Activated CD8-positive, alpha-beta T cell treated with anti-CD3 and anti-CD28 coated beads, Interleukin-2, amount 10 ng/mL, durations not matched to agents 7 days and 5 days (primary cell): ENCODE results near the gene CDH4. TPM values are rescaled to one million over a fixed set of nuclear protein-coding genes. Genes with fewer than 3 reads are reported as not detected.
"Not testable (repeated sequence)": the region's sequence is repeated elsewhere in the genome, so short reads cannot be mapped to it uniquely, and the experiment has no call there.

ENCODE experiments used
- ATAC-seq: fragments of 150-1000 bp; cut with Tn5 transposase; one replicate; pipeline ENCODE4 v1.10.0; 2021; ENCODE audit warnings: moderate library complexity
- CTCF ChIA-PET: fragments of 350-600 bp; sonication (Branson Sonifier 250); formaldehyde crosslinking; loops from one replicate; lab custom pipeline; 2021; ENCODE audit warnings: antibody characterized with exemption; lab: Charles Lee
- POLR2A ChIA-PET: fragments of 350-600 bp; sonication (Branson Sonifier 250); formaldehyde crosslinking; loops from one replicate; lab custom pipeline; 2021; ENCODE audit warnings: antibody characterized with exemption; lab: Charles Lee
- DNase-seq: peaks from one replicate; pipeline ENCODE4 v3.0.0-alpha.2; 2020
- H3K27ac Mint-ChIP-seq: one replicate; pipeline ENCODE4 v1.8.0; 2021; ENCODE audit warnings: mild to moderate bottlenecking, mixed read lengths
- H3K27me3 Mint-ChIP-seq: one replicate; pipeline ENCODE4 v1.8.0; 2021; ENCODE audit warnings: low read depth, mixed read lengths
- H3K36me3 Mint-ChIP-seq: one replicate; pipeline ENCODE4 v1.8.0; 2021; ENCODE audit warnings: low read depth, mixed read lengths
- H3K4me1 Mint-ChIP-seq: one replicate; pipeline ENCODE4 v1.8.0; 2021; ENCODE audit warnings: low read depth, mixed read lengths
- H3K4me3 Mint-ChIP-seq: one replicate; pipeline ENCODE4 v1.8.0; 2021; ENCODE audit warnings: mild to moderate bottlenecking, mixed read lengths
- H3K9me3 Mint-ChIP-seq: one replicate; pipeline ENCODE4 v1.8.0; 2022; ENCODE audit warnings: mixed read lengths; ENCODE audit not compliant: insufficient read depth
- total RNA-seq, 2 experiments: library from RNA; stranded (reverse); gene quantifications; one replicate each; pipeline ENCODE4 v1.2.3, GENCODE V29; 2021

The CDH4 gene
- total RNA-seq, 2 experiments from 2014 or later = 0.05 to 0.13 TPM

DNA sequence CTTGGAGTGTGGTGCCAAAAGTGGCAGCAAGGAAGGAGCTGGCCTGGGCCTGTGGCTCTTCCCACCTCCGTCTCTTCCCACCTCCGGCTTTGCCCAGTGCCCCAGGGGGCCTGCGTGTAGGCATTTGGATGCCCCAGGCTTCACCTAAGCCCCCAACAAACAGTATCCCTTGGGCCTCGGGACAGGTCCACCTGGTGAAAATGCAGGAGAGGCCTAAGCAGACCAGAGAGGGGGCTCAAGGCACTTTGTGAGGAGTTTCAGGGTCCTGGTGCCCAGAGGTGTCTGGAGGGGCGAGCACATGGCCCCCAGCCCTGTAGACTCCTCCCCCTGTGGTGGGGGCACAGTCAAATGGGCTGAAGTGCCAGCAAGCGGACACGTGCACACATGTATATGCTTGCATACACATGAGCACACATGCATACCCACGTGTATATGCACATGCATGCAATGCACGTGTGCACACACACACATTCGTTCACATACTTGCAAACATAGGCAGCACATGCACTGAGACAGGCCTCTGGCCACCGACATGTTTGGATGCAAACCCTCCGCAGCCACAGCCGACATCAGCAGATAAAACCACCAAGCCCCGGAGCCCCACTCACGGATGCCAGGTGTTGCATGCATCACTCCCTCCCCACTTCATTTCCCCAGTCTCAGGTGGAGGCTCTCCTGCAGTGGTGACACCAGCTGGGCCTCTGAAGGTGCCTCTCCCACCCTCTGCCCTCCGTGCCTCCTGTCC lies 689.1 kb downstream of the CDH4 start:
- CTCF ChIA-PET = no interaction called here
- Mint-ChIP-seq H3K27ac (no peak overlapping the region), H3K4me3 (no peak overlapping the region), H3K27me3 (no peaks in the 10 kb centered on the region), H3K9me3 (peaks cover 4% of the 10 kb centered on the region), H3K36me3 (peaks cover 4% of the 10 kb centered on the region), H3K4me1 (no peaks in the 10 kb centered on the region)
- DNase-seq = no peak
- POLR2A ChIA-PET = no interaction called here
- no peak for ATAC-seq

DNA sequence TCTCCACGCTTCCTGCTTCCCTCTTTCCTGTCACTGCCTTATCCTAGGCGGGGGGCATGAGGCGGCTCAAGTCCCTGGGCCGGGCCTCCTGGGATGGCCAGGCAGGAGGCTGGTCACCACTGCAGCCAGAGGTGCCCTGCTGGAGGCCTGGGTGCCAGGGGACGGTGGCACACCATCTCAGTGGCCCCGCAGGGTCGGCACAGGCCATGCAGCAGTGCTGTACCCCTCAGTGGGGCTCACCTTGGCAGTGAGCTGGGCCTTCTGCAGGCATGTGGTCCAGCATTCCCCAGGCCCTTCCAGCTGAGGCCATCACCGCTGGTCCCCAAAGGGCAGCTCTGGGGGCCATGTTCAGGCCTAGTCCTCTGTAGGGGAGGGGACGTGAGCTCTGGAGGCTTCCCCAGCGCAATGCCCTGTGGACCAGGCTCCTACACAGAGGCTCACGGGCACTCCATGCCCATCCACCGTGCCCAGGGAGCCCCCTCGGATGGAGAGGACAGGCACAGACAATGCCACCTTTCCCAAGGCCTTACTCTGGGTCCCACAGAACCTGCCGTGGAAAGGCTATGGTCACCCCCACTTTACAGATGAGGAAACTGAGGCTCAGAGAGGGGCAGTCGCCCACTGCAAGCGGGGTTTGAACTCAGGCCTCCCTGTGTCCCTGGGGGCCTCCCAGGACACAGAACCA lies 689.8 kb downstream of the CDH4 start:
- H3K9me3 Mint-ChIP-seq = peaks cover 4% of the 10 kb centered on the region
- CTCF ChIA-PET = no interaction called here
- POLR2A ChIA-PET = no interaction called here
- ATAC-seq = no peak
- H3K4me1 Mint-ChIP-seq = no peaks in the 10 kb centered on the region
- no peak overlapping the region for H3K27ac Mint-ChIP-seq
- H3K4me3 Mint-ChIP-seq = no peak overlapping the region
- H3K27me3 Mint-ChIP-seq = no peaks in the 10 kb centered on the region
- peaks cover 4% of the 10 kb centered on the region for H3K36me3 Mint-ChIP-seq
- DNase-seq = no peak

DNA sequence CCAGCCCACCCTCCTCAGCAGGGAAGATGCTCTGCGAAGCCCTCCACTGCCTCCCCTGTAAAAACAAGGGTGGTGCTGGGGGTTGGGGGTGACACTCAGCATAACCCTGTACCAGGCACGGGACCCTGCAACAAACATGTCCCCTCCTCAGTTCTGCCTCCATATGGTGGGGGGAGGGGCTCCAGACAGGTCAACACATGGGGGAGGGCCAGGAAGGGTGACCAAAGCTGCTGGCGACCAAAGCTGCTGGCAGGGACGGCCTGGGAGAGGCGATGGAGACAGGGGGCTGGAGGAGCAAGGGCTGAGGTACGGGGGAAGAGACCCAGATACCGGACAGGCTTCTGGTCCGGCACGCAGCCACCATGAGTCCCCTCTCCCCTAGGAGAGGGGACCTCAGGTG lies 690.5 kb downstream of the CDH4 start:
- no peaks in the 10 kb centered on the region for H3K27me3 Mint-ChIP-seq
- H3K27ac Mint-ChIP-seq = no peak overlapping the region
- H3K4me1 Mint-ChIP-seq = no peaks in the 10 kb centered on the region
- ChIA-PET CTCF (no interaction called here), POLR2A (no interaction called here)
- H3K36me3 Mint-ChIP-seq = peaks cover 5% of the 10 kb centered on the region
- DNase-seq = no peak
- no peak for ATAC-seq
- H3K4me3 Mint-ChIP-seq = no peak overlapping the region
- peaks cover 4% of the 10 kb centered on the region for H3K9me3 Mint-ChIP-seq

DNA sequence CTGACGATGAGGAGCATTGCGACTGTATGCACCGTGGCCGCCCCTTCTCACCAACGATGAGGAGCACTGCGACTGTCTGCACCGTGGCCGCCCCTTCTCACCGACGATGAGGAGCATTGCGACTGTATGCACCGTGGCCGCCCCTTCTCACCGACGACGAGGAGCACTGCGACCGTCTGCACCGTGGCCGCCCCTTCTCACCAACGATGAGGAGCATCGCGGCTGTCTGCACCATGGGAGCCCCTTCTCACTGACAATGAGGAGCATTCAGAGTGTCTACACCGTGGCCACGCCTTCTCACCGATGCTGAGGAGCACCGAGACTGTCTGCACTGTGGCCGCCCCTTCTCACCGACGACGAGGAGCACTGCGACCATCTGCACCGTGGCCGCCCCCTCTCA lies 692.9 kb downstream of the CDH4 start:
- POLR2A ChIA-PET, ATAC-seq, CTCF ChIA-PET, H3K27ac Mint-ChIP-seq, DNase-seq, H3K36me3 Mint-ChIP-seq, H3K27me3 Mint-ChIP-seq, H3K4me1 Mint-ChIP-seq, H3K4me3 Mint-ChIP-seq, H3K9me3 Mint-ChIP-seq: not testable (repeated sequence)

DNA sequence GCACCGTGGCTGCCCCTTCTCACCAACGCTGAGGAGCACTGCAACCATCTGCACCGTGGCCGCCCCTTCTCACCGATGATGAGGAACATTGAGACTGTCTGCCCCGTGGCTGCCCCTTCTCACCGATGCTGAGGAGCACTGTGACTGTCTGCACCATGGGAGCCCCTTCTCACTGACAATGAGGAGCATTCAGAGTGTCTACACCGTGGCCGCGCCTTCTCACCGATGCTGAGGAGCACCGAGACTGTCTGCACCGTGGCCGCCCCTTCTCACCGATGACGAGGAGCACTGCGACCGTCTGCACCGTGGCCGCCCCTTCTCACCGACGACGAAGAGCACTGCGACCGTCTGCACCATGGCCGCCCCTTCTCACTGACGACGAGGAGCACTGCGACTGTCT lies 693.4 kb downstream of the CDH4 start:
- CTCF ChIA-PET, H3K4me3 Mint-ChIP-seq, H3K27me3 Mint-ChIP-seq, H3K36me3 Mint-ChIP-seq, ATAC-seq, H3K4me1 Mint-ChIP-seq, H3K9me3 Mint-ChIP-seq, DNase-seq, POLR2A ChIA-PET, H3K27ac Mint-ChIP-seq: not testable (repeated sequence)

DNA sequence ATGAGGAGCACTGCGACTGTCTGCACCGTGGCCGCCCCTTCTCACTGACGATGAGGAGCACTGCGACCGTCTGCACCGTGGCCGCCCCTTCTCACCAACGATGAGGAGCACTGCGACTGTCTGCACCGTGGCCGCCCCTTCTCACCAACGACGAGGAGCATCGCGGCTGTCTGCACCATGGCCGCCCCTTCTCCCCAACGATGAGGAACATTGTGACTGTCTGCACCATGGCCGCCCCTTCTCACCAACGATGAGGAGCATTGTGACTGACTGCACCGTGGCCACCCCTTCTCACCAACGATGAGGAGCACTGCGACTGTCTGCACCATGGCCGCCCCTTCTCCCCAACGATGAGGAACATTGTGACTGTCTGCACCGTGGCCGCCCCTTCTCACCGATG lies 696.0 kb downstream of the CDH4 start:
- H3K36me3 Mint-ChIP-seq, H3K27me3 Mint-ChIP-seq, H3K4me3 Mint-ChIP-seq, POLR2A ChIA-PET, ATAC-seq, CTCF ChIA-PET, H3K9me3 Mint-ChIP-seq, H3K4me1 Mint-ChIP-seq, H3K27ac Mint-ChIP-seq, DNase-seq: not testable (repeated sequence)

DNA sequence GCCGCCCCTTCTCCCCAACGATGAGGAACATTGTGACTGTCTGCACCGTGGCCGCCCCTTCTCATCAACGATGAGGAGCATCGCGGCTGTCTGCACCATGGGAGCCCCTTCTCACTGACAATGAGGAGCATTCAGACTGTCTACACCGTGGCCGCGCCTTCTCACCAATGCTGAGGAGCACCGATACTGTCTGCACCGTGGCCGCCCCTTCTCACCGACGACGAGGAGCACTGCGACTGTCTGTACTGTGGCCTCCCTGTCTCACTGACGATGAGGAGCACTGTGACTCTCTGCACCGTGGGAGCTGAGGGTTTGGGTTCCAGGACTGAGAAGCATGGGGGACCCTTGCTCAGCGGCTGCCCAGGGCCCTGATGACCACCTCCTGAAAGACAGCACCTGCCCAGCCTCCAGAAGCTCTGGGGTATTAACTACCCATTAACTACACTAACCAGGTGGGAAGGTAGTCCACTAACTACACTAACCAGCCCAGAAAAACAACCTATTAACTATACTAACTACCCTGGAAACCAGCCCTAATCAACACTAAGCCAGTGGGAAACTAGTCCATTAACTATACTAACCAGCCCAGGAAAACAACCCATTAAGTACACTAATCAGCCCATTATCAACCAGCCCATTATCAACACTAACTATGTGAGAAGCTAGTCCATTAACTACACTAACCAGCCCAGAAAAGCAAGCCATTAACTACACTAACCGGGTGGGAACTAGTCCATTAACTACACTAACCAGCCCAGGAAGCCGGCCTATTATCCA lies 696.7 kb downstream of the CDH4 start:
- H3K9me3 Mint-ChIP-seq = peaks cover 4% of the 10 kb centered on the region
- H3K27me3 Mint-ChIP-seq = no peaks in the 10 kb centered on the region
- no peaks in the 10 kb centered on the region for H3K4me1 Mint-ChIP-seq
- ChIA-PET POLR2A (no interaction called here), CTCF (no interaction called here)
- peaks cover 6% of the 10 kb centered on the region for H3K36me3 Mint-ChIP-seq
- ATAC-seq = no peak
- no peak overlapping the region for H3K4me3 Mint-ChIP-seq
- DNase-seq = no peak
- no peak overlapping the region for H3K27ac Mint-ChIP-seq

DNA sequence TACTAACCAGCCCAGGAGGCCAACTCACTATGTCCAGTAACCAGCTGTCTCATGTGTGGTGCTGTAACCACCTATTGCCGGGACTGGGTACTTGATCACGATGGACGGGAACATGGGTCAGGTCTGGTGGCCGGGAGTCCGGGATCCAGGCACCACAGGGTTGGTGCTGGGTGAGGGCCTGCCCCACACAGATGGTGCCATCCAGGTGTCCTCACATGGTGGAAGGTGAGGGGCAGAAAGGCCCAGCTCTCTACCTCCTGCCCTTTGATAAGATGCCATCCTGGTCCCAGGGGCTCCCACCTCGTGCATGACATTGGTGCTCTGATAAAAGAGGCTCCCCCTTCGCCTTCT lies 697.3 kb downstream of the CDH4 start:
- Mint-ChIP-seq H3K4me1 (no peaks in the 10 kb centered on the region), H3K9me3 (peaks cover 4% of the 10 kb centered on the region), H3K27me3 (no peaks in the 10 kb centered on the region), H3K27ac (no peak overlapping the region), H3K36me3 (peaks cover 6% of the 10 kb centered on the region), H3K4me3 (no peak overlapping the region)
- DNase-seq (no peak), ATAC-seq (no peak)
- ChIA-PET POLR2A (no interaction called here), CTCF (no interaction called here)

DNA sequence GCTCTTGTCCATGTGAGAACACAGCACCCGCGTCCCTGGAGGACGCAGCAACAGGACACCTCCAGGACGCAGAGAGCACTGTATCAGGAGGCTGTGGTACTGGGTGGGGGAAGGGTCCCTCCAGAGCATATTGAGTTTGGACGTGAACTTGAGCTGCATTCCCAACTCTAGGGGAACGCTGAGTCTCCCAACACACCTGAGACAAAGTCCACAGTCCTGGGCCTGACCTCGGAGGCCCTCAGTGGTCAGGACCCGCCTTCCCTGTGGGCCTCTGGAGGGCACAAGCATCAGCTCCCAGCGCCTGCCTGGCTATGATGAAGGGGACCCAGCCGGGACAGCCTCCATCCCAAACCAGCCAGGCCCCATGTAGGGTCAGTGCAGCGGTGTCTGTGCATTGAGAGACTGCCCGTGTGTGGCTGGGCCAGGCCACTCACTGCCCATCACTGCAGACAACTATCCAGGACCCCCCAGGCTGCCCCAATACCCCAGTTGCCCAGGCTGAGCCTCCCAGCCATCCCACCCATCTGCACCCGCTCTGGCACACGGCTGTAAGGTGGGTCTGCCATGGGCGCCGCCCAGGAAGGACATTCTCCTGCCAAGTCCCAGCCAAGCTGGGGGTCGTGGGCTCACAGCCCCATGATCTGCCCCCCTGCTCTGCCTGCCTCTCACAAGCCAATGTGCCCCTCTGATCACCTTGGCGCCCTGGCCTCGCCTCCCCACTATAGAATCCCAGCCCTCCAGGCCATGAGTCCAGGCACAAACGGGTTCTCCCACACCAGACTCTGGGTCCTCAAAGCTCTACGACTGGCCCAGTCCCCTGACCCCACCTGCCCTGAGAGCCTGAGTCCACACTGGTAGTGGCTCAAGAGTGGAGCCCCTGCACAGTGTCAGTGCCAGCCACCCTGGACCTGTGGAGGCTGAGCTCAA lies 697.9 kb downstream of the CDH4 start:
- DNase-seq (no peak), ATAC-seq (no peak)
- H3K36me3 Mint-ChIP-seq = peaks cover 6% of the 10 kb centered on the region
- ChIA-PET POLR2A (no interaction called here), CTCF (no interaction called here)
- peaks cover 4% of the 10 kb centered on the region for H3K9me3 Mint-ChIP-seq
- no peak overlapping the region for H3K4me3 Mint-ChIP-seq
- no peaks in the 10 kb centered on the region for H3K4me1 Mint-ChIP-seq
- H3K27me3 Mint-ChIP-seq = no peaks in the 10 kb centered on the region
- H3K27ac Mint-ChIP-seq = no peak overlapping the region

DNA sequence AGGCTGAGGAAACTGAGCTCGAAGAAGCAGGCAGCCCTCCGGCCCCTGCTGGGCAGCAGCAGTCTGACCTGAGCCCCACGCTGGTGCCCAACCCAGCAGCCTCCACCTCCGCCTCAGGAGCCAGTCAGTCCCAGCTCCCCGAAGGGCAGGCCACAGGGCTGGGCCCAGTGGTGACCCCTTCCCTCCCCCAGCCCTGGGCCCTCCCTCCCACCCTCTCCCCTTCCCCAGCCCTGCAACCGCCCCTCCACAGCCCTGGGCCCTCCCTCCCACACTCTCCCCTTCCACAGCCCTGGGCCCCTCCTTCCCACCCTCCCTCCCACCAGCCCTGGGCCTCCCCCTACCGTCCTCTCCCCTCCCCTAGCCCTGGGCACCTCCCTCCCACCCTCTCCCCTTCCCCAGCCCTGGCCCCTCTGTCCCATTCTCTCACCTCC lies 698.6 kb downstream of the CDH4 start:
- ChIA-PET POLR2A (no interaction called here), CTCF (no interaction called here)
- DNase-seq (no peak), ATAC-seq (no peak)
- Mint-ChIP-seq H3K27me3 (peaks cover 4% of the 10 kb centered on the region), H3K4me1 (no peaks in the 10 kb centered on the region), H3K36me3 (peaks cover 2% of the 10 kb centered on the region), H3K4me3 (no peak overlapping the region), H3K27ac (no peak overlapping the region), H3K9me3 (no peaks in the 10 kb centered on the region)

DNA sequence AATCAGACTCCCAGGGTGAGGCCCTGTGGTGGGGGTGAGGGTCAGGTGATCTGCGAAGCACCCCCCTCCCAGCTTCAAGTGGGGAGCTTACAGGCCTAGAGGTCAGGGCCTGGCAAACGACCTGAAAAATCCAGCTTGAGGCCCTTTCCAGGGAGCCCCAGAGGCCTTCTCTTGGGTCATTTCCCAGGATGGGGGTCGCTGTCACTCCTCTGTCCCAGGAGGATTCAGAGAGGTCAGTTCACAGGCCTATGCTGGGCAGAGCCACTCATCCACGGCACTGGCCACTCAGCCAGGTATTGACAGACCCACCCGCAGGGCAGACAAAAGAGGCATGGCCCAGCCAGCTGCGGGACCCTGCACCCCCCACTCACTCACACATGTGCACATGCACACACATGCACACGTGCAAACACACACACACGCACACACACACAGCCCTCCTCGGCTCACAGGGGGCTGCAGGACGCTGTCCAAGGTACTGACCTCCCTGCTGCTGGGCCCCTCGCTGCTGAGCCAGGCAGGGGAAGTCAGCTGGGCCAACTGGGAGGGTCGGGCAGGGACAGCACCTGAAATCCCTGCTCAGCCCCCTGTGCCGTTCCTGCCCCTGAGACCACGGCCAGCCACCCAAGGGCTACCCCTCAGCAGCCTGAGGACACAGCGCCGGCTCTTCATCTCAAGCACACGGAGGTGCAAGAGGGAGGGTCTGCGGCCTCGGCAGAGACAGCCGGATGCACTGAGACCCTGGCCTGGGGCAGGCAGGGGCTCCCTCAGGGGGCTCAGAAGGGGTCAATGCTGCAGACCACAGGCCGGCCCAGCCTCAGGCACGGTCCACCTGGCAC lies 699.9 kb downstream of the CDH4 start:
- Mint-ChIP-seq H3K36me3 (peaks cover 2% of the 10 kb centered on the region), H3K4me3 (no peak overlapping the region), H3K27me3 (peaks cover 7% of the 10 kb centered on the region), H3K9me3 (no peaks in the 10 kb centered on the region), H3K27ac (no peak overlapping the region), H3K4me1 (no peaks in the 10 kb centered on the region)
- ATAC-seq (no peak), DNase-seq (peak; percentile 36)
- CTCF ChIA-PET = no interaction called here
- POLR2A ChIA-PET = no interaction called here
